Germinal center (tissue), 1 donor: ENCODE measurements around the gene KRTAP21-1.
"Not testable (repeated sequence)": the region's sequence is repeated elsewhere in the genome, so short reads cannot be mapped to it uniquely, and the experiment has no call there.

Source experiments
- DNase-seq: peaks from one replicate; pipeline ENCODE4 v3.0.0; 2012; ENCODE audit warnings: mixed read lengths, low spot score

Gene KRTAP21-1

DNA sequence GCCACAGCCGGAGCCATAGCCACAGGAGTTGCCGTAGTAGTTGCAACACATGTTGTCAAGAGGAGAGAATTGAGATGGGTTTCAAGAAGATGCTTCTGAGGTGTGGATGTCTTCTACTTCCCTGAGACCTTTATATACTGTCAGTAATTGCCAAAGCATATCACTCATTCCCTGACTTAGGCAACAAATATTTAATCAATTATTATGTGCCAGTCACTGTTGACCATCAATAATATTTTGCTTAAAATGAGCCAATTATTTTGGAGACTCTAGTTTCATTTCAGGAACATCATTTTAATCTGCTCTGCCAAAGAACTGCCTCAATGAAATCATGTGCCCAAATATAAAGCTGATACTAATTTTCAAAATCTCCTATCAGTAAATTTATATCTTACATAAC is at the start of gene KRTAP21-1:
Gene KRTAP21-1, minus strand, starts transcription at position 101 of the 400 bp plus-strand sequence. Its CDS starts 50 bp downstream, at position 51.
- not testable (repeated sequence) for DNase-seq

GRCh38 chr21:30800605-30801004 is 45.4 kb upstream of the KRTAP21-1 start:
- DNase-seq: no peak

DNA sequence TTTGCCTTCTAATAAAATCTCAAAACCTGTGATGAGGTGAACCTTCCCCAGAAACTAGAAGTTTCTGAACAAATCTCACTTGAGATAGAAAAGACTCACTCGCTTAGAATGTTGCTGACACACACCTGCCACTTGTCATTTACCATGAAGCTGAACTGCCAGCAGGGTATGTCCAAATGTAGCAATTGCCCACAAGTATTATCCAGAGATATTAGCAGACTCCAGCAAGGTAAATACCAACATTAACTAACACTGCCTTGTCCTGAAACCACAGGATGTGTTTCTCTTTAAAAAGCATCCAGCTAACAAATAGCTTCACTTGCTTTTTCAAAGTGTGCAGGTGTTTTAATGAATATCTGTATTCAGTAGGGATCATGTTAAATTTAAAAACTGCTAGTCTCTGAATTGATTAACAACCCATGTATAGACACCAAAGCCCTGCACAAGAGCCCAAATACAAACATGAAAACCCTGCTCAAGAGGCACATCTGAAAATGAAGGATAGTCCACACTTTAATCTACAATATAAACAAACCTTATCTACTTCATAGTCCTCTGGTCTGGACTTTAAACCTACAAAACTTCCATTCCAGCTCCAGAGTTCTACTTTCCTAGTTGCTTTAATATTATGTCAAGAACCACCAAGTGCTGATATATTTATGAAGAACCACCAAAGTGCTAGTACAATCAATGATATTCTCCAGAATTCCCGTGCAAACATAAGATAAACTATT is 38.5 kb upstream of the KRTAP21-1 start:
- no peak for DNase-seq

- DNase-seq: no peak
Observed at GRCh38 chr21:30779249-30779648, 24.0 kb upstream of the KRTAP21-1 start.

- no peak for DNase-seq
Observed at GRCh38 chr21:30769724-30770431, 14.7 kb upstream of the KRTAP21-1 start.

- no peak for DNase-seq
Observed at GRCh38 chr21:30760776-30761175, 5.5 kb upstream of the KRTAP21-1 start.

- DNase-seq: no peak
Observed at GRCh38 chr21:30758306-30758705, 3.1 kb upstream of the KRTAP21-1 start.

DNA sequence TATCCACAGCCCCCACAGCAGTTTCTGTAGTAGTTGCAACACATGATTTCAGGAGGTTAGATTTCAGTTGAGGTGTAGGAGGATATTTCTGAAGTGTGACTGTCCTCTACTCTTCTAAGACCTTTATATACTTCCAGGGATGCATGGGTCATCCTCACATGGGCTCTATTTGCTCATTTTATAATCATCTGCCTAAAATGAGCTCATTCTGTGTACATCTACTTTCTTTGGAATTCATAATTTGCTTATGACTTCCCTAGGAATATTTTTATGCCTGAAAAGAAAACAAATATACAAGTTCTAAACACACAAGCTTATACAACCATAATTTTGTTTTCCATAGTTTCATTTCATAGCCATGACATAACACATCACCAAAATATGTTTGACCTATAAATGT is 8.1 kb downstream of the KRTAP21-1 start, which contains the start of gene KRTAP21-2:
Gene KRTAP21-2, minus strand, starts transcription at position 101 of the 400 bp plus-strand sequence. Its CDS starts 57 bp downstream, at position 44.
- DNase-seq: no peak

- no peak for DNase-seq
Observed at GRCh38 chr21:30740462-30740861, 14.8 kb downstream of the KRTAP21-1 start.

DNA sequence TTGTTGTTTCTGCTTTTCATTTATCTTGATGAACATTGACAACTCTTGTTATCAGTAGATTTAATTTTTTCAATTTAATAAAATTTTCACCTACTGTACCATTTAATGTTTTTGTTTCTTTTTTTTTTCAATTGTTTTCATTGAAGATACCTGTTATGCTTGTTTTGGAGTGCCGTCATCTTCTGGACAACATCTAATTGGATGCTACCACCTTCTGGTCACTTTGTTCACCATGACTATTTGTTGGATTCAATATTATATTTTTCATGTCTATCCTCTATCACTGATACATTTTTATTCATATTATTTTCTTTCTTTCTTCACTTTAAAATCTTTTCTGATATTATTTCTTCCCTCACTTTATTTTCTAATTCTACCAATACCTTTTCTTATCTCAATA is 22.2 kb downstream of the KRTAP21-1 start:
- DNase-seq: no peak

- DNase-seq: no peak
Observed at GRCh38 chr21:30726726-30727125, 28.5 kb downstream of the KRTAP21-1 start.

DNA sequence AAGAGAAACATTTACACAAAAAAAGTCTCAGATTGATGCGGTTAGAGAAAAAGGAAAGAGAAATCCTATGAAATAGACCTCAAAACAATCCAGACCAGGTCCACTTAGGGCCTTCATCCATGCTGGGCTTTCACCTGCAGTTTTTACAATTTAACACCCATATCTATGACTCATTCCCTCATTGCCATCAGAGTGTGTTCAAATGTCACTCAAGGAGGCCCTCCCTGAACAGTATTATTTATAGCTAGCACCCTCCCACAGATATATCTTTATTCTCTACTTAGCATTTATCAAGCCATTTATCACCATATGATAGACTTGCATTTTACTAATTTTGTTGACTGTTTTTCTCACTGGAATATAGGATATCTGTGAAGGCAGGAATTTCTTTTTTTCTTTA is 35.8 kb downstream of the KRTAP21-1 start:
- DNase-seq: no peak

- DNase-seq: no peak
Observed at GRCh38 chr21:30718239-30718909, 36.9 kb downstream of the KRTAP21-1 start, which contains the start of gene KRTAP21-3. Gene KRTAP21-3, minus strand, starts transcription at chr21:30718777. Its CDS starts 18 bp downstream, at chr21:30718759.

- DNase-seq: no peak
Observed at GRCh38 chr21:30717105-30717504, 38.1 kb downstream of the KRTAP21-1 start.

DNA sequence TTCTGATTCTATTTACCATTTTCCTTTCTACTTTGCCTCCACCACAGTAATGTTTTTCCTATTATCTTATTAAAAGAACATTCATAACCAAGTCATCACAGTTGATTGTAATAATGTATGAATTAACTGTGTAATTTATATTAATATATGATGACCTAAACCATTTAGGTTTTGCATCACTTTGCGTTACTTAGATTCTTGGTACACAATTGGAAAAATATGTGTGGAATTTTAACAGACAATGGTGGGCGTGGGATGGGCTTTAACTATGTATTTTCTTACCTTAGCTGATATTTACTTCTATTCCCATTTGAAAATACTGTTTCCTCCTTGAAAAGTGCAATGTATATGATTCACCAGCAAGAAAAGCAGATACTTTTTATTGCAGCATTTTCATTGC is 40.3 kb downstream of the KRTAP21-1 start:
- no peak for DNase-seq

DNA sequence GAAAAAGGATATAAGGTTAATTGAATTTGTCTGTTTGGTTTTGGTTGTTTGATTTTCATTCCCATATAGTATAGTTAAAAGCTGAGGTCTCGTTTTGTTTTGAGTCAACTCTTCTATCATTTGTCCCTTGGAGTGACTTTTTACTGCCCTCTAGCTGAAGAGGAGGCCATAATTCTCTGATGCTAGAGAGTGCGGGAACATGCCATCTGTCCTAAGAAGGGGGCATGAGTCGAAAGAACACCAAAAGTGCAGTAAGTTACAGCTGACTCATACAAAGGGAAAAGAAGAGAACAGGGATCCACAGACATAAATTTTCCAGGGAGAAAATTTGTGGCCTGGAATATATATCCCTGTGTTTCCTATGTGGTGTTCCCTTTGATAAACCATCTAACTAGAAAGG is 40.8 kb downstream of the KRTAP21-1 start:
- DNase-seq: no peak

- no peak for DNase-seq
Observed at GRCh38 chr21:30713766-30714165, 41.5 kb downstream of the KRTAP21-1 start.

DNA sequence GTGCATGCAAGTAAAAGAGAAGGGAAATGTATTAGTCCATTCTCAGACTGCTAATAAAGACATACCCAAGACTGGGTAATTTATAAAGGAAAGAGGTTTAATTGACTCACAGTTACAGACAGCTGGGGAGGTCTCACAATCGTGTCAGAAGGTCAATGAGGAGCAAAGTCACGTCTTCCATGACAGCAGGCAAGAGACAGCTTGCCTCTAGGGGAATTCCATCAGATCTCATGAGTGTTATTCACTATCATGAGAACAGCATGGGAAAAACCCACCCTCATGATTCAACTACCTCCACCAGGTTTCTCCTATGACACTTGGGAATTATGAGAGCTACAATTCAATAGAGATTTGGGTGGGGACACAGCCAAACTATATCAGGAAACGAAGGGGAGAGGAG is 44.7 kb downstream of the KRTAP21-1 start:
- DNase-seq: no peak

DNA sequence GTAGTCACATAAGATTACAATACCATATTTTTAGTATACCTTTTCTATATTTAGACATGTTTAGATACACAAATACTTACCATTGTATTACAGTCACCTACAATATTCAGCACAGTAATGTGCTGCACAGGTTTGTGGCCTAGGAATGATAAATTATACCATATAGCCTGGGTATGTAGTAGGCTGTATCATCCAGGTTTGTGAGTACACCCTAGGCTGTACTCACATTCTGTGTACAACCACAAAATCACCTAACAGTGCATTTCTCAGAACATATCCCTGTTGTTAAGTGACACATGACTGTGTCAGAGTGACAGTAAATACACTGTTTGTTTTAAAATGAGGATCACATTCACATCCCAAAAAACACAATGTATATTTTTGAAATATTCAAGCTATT is 47.8 kb downstream of the KRTAP21-1 start:
- no peak for DNase-seq
